NCI-H446 treated with DMSO at 0.1 percent for 48 hours (cell line): ENCODE data around the gene BTBD1.
"Not testable (repeated sequence)": the region's sequence is repeated elsewhere in the genome, so short reads cannot be mapped to it uniquely, and the experiment has no call there.

Source experiments
- DNase-seq: peaks from one replicate; lab custom pipeline; 2025; lab: John Stamatoyannopoulos, UW

Gene BTBD1

GRCh38 chr15:83057696-83058376, 9.2 kb downstream of the BTBD1 start:
- no peak for DNase-seq

GRCh38 chr15:83057002-83057401, 10.1 kb downstream of the BTBD1 start:
- no peak for DNase-seq

DNA sequence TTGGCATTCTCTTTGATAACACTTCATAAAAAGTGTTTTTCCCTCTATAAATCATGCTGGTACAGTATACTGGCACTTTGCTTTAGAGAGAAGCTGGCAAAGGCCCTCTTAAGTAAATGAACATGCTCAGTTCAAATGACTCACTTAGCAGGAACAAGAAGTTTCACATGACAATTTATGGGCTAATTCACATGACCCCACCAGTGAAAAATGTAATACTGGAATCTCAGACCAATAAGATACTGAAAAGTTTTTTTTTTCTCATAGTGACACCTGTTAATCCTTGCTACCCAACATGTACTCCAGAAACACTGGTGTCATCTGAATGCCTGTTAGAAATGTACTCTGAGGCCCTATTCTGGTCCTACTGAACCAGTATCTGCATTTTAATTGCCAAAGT, 13.9 kb downstream of the BTBD1 start:
- DNase-seq, result no peak

- DNase-seq, result no peak
Observed at GRCh38 chr15:83046558-83047127, 20.4 kb downstream of the BTBD1 start.

DNA sequence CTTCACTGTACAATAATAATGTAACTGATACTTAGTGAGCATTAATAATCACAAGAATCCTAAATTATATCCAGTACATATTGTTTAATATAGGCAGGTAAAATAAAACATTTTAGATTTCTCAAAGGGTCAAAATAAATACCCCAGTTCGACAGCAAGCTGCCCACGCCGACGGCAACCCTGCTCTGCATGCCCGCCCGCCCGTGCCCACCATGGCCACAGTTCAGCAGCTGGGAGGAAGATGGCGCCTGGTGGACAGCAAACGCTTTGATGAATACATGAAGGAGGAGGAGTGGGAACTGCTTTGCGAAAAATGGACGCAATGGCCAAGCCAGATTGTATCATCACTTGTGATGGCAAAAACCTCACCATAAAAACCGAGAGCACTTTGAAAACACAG, 22.9 kb downstream of the BTBD1 start:
- DNase-seq, result no peak

DNA sequence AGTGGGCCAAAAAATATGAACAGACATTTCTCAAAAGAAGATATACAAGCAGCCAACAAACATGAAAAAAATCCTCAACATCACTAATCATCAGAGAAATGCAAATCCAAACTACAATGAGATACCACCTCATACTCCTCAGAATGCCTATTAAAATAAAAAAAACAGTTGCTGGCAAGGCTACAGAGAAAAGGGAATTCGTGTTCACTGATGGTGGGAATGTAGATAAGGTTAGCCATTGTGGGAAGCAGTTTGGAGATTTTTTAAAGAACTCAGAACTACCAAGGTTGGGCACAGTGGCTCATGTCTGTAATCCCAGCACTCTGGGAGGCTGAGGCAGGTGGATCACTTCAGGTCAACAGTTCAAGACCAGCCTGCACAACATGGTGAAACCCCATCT, 27.8 kb downstream of the BTBD1 start:
- DNase-seq, result no peak

DNA sequence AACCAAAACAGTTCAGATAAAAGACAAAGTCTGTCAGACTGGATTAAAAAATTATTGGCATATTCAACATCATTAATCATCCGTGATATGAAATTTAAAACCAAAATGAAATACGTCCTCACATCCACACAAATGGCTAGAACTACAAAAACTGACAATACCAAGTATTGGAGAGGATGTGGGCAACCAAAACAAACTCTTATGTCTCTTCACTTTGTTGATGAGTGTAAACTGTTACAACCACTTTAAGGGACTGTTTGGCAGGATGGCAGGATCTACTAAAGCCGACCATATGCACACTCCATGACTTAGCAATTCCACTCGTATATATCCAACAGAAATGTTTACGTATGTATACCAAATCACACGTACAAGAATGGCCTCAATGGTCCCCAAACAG, 30.8 kb downstream of the BTBD1 start:
- DNase-seq, result no peak

- DNase-seq, result not testable (repeated sequence)
Observed at GRCh38 chr15:83031234-83031633, 35.8 kb downstream of the BTBD1 start.

- DNase-seq, result no peak
Observed at GRCh38 chr15:83030021-83030420, 37.0 kb downstream of the BTBD1 start.

- no peak for DNase-seq
Observed at GRCh38 chr15:83018436-83018835, 48.6 kb downstream of the BTBD1 start.

- DNase-seq, result no peak
Observed at GRCh38 chr15:83016906-83017305, 50.1 kb downstream of the BTBD1 start.

GRCh38 chr15:83015361-83015760, 51.7 kb downstream of the BTBD1 start:
- DNase-seq, result no peak

DNA sequence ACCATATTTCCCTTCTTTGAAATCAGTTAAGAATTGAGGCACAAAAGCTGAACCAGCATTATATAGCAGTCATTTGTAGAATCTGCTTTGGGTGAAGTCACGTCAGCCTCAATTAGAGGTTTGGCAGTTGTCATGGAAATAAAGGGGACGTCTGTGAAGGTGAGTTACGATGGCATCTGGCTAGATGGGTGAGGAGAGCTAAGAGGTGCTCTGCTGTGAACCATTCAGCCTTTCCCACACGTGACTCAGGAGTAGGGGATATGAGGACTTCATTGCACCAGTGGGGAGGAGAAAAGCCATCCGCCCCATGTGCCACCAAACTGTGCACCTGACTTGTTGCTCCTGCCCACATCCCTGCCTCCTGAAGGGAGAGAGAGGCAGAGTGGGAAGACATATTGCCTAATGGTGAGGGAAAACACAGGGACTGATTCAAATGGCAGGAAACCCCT, 52.8 kb downstream of the BTBD1 start:
- no peak for DNase-seq

DNA sequence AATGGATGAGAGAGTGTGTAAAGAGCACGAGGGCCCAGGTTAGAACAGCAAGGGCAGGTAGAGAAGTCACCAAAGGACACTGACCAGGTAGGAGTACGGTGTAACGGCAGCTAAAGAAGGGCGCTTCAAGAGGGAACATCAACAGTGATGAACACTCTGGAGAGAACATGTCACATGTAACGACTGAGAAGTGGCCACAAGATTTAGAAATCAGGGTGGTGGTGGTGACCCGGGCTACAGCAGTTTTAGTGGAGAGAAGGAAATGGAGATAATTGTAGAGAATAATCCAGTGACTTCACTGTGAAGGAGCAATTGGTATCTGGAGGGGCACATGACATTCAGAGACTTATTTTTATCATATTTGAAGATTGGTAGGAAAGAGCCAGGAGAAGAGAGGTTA, 54.4 kb downstream of the BTBD1 start:
- DNase-seq, result no peak

- no peak for DNase-seq
Observed at GRCh38 chr15:83012076-83012426, 55.0 kb downstream of the BTBD1 start.

GRCh38 chr15:83011271-83012075, 55.6 kb downstream of the BTBD1 start, which contains the start of gene C15orf40:
Gene C15orf40 (minus strand): TSS chr15:83011639. CDS start chr15:83011607, 32 bp downstream.
- peak; percentile 69 for DNase-seq

- peak; percentile 8 for DNase-seq
Observed at GRCh38 chr15:83010709-83011270, 56.3 kb downstream of the BTBD1 start.

GRCh38 chr15:83000672-83001031, 66.4 kb downstream of the BTBD1 start:
- not testable (repeated sequence) for DNase-seq

DNA sequence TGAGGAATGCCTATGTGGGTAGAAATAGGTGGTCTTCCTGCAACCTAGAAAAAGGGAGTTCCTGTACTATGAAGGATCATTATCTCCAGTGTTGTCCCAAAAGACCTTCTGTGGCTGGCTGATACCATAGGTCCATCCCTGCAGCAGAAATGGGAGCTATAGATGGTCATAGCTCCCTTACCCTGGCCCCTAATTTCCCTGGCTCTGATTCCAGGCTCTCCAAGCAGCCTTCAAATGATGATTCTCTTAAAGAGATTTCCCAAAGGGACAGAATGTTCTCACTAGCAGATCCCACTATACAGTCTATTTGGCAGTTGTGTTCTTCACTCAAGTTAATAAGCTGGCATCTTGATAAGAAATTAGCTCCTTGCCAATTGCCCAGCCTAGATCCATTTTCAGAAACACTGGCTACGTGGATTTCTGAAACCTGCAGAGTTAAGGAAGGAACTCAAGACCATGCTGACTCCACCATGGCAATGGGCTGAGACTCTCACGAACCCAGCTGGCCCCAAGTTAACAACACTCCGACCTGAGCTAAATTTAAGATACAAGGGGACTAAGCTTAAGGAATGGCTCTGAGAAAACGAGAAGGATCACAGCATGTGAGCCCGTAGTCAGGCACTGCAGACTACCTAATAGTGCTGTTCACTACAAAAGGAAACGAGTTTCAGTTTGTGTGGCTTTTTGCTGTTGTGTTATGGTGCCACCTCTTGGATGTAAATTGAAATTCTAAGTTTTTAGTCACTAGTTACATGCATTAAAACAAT, 67.0 kb downstream of the BTBD1 start:
- DNase-seq, result peak; percentile 30

DNA sequence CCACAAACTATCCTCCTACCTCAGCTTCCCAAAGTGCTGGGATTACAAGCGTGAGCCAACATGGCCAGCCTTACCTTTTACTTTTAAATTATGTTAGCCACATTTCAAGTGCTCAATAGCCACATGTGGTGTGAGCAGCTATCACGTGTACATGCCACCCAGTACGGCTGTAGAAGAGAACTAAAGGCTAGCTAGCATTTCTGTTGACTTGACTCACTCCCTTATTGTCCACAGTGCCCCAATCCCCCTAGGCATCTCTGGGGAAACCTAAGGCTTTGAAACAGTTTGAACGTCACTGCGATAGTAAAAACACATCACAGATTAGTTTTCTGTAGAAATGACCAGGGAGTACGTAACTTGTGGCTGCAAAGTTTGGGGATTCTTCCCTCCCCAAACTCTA, 67.6 kb downstream of the BTBD1 start:
- no peak for DNase-seq

- DNase-seq, result no peak
Observed at GRCh38 chr15:82995938-82996337, 71.1 kb downstream of the BTBD1 start.

DNA sequence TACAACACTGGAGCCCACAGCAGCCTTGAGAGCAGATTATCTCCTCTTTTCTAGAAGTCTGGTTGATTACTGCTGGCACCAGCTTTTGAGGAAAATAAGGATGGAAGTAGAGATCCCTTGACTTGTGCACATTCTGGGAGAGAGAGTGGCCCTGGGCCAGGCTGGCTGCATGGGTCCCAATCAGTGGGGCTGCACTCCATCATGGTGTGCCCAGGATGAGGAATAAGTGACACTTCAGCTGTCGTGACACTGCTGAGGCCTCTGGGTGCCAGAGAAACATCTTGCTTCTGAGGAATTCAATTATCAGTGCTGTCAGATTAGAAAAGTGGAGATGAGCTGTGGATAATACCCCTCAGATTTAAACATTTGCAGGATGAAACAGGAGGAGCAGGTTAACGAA, 72.0 kb downstream of the BTBD1 start:
- DNase-seq, result no peak
